Upper lobe of right lung (tissue), 1 donor: ENCODE measurements around the gene TMEM178B. TPM values are rescaled to one million over a fixed set of nuclear protein-coding genes. Genes with fewer than 3 reads are reported as not detected.

Source experiments
- ATAC-seq: fragments of 200-7000 bp; cut with Tn5 transposase; one replicate; pipeline ENCODE4 v1.9.1; 2020; ENCODE audit warnings: mild to moderate bottlenecking, moderate library complexity
- DNase-seq: peaks from one replicate; pipeline ENCODE4 v3.0.0-alpha.2; 2020
- H3K27ac ChIP-seq: fragments of 200-600 bp; one replicate; pipeline ENCODE4 v1.8.0; 2022
- H3K27me3 ChIP-seq: fragments of 200-600 bp; one replicate; pipeline ENCODE4 v1.8.0; 2022; ENCODE audit warnings: mild to moderate bottlenecking
- H3K36me3 ChIP-seq: fragments of 200-600 bp; one replicate; pipeline ENCODE4 v1.8.0; 2022
- H3K4me1 ChIP-seq: fragments of 200-600 bp; one replicate; pipeline ENCODE4 v1.8.0; 2022
- H3K4me3 ChIP-seq: fragments of 200-600 bp; one replicate; pipeline ENCODE4 v1.8.0; 2022; ENCODE audit warnings: mild to moderate bottlenecking
- H3K9me3 ChIP-seq: fragments of 200-600 bp; one replicate; pipeline ENCODE4 v1.8.0; 2022
- CTCF ChIP-seq: fragments of 200-600 bp; IDR thresholded peaks from one replicate; pipeline ENCODE4 v1.8.0; 2022; ENCODE audit warnings: antibody characterized with exemption
- intact Hi-C: fragments of 100-400 bp; cut with DNase I; formaldehyde crosslinking; loops from one replicate; pipeline ENCODE4 v1.11.0; 2022
- total RNA-seq: library from RNA; stranded (reverse); fragmentation: NEBNext Ultra II Directional; extraction: Animal tissue kit (Norgen Biotek cat#: 25700); gene quantifications from one replicate; pipeline ENCODE4 v1.2.1, GENCODE V29; 2021
- donor health status: DM: no; HTN: yes; CAD: no; lungs with severe emphysema.

TMEM178B gene
- total RNA-seq, 1 donor from 2014 or later = 1.4 TPM

DNA sequence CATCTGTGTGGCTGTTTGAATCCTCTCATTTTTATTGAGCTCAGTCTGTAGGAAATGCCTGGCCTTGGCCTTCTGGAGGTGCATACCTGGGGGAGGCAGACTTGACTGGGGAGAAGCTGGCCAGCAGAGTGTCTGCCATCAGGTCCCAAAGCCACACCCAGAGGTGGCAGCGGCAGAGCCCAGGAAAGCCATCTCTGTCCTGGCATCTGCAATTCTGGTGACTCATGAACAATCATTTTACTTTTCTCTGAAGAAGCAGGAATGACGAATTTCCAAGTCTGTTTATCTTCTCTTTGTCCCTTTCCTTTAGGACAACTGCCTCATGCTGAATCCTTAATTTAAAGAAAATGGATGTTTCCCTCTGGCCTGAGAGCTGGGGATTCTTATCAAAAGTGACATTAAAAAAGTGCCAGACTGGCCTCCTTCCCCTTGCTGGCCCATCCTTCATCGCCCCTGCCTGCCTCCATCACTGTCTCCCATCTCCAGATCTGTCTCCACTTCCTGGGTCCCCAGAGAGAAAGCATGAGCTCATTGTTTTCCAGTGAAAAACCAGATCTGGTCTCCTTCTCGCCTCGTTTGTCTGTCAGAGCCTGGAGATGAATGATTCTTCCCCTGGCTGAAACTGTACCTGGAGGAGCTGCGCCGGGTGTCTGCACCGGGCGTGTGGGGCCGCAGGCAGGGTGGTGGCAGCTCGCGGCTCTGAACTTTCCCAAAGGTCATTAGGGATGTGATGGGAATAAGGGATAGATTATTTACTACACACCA, 124.5 kb downstream of the TMEM178B start:
- intact Hi-C loops = no loop called here
- TF ChIP-seq CTCF = no peak
- Histone ChIP-seq H3K4me3 (no peak overlapping the region), H3K27ac (no peak overlapping the region), H3K4me1 (no peaks in the 10 kb centered on the region), H3K9me3 (no peaks in the 10 kb centered on the region), H3K36me3 (no peaks in the 10 kb centered on the region), H3K27me3 (no peaks in the 10 kb centered on the region)
- DNase-seq = no peak
- ATAC-seq = no peak

GRCh38 chr7:141200191-141201108, 126.6 kb downstream of the TMEM178B start:
- H3K27ac ChIP-seq = no peak overlapping the region
- H3K9me3 ChIP-seq = no peaks in the 10 kb centered on the region
- H3K4me3 ChIP-seq = no peak overlapping the region
- H3K4me1 ChIP-seq = no peaks in the 10 kb centered on the region
- no peak for TF ChIP-seq CTCF
- no peaks in the 10 kb centered on the region for H3K27me3 ChIP-seq
- DNase-seq (no peak), ATAC-seq (no peak)
- H3K36me3 ChIP-seq = no peaks in the 10 kb centered on the region
- intact Hi-C loops = no loop called here

GRCh38 chr7:141201145-141201885, 127.5 kb downstream of the TMEM178B start:
- intact Hi-C loops = no loop called here
- ATAC-seq (no peak), DNase-seq (no peak)
- no peaks in the 10 kb centered on the region for H3K27me3 ChIP-seq
- no peaks in the 10 kb centered on the region for H3K36me3 ChIP-seq
- no peaks in the 10 kb centered on the region for H3K4me1 ChIP-seq
- H3K9me3 ChIP-seq = no peaks in the 10 kb centered on the region
- no peak overlapping the region for H3K27ac ChIP-seq
- no peak for TF ChIP-seq CTCF
- no peak overlapping the region for H3K4me3 ChIP-seq

GRCh38 chr7:141202535-141202934, 128.7 kb downstream of the TMEM178B start:
- no peak for DNase-seq
- Histone ChIP-seq H3K4me3 (no peak overlapping the region), H3K36me3 (no peaks in the 10 kb centered on the region), H3K4me1 (no peaks in the 10 kb centered on the region), H3K9me3 (no peaks in the 10 kb centered on the region), H3K27me3 (no peaks in the 10 kb centered on the region), H3K27ac (no peak overlapping the region)
- no peak for ATAC-seq
- intact Hi-C loops = no loop called here
- TF ChIP-seq CTCF = no peak

DNA sequence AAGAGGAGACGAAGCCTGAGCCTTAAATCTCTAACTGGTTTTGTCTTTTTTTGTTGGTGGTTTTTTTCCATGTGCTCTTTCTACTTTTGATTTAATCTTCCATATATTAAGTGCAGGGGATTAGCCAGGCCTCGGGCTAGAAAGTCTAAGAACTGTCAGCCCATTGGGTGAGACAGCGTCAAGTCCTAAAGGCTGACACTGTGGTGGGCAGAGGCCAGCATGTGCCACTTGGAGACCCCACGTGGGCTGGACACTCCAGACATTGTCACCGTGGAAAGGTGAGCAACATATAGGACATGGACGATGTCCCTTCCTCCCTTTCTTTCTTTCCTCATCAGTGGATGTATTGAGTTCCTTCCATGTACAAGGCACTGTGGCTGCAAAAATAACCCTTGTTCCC, 129.3 kb downstream of the TMEM178B start:
- no peaks in the 10 kb centered on the region for H3K36me3 ChIP-seq
- no peak overlapping the region for H3K27ac ChIP-seq
- no peaks in the 10 kb centered on the region for H3K27me3 ChIP-seq
- no peak overlapping the region for H3K4me3 ChIP-seq
- TF ChIP-seq CTCF = no peak
- intact Hi-C loops = no loop called here
- no peak for DNase-seq
- no peak for ATAC-seq
- H3K9me3 ChIP-seq = no peaks in the 10 kb centered on the region
- no peaks in the 10 kb centered on the region for H3K4me1 ChIP-seq
